Adipocyte (in vitro differentiated cells): Measurements from ENCODE around the gene ACMSD.
"Not testable (repeated sequence)": the region's sequence is repeated elsewhere in the genome, so short reads cannot be mapped to it uniquely, and the experiment has no call there.

Experiments used
- DNase-seq: peaks from one replicate; pipeline ENCODE4 v3.0.0-alpha.2; 2015; ENCODE audit warnings: low read depth
- H3K27me3 ChIP-seq: replicated peaks from 2 replicates; pipeline ENCODE4 v1.7.0; 2013; ENCODE audit warnings: mild to moderate bottlenecking, low read length, moderate library complexity; ENCODE audit not compliant: control insufficient read depth, insufficient read depth
- H3K36me3 ChIP-seq: 2 replicates; pipeline ENCODE4 v1.7.0; 2013; ENCODE audit warnings: low read length, mild to moderate bottlenecking, moderate library complexity; ENCODE audit not compliant: control insufficient read depth, insufficient read depth, severe bottlenecking
- H3K4me1 ChIP-seq: 2 replicates; pipeline ENCODE4 v1.7.0; 2013; ENCODE audit warnings: mild to moderate bottlenecking, low read length, moderate library complexity; ENCODE audit not compliant: control insufficient read depth, insufficient read depth
- H3K4me3 ChIP-seq: 2 replicates; pipeline ENCODE4 v1.7.0; 2013; ENCODE audit warnings: mild to moderate bottlenecking, low read length, moderate library complexity
- H3K9ac ChIP-seq: 2 replicates; pipeline ENCODE4 v1.7.0; 2013; ENCODE audit warnings: mild to moderate bottlenecking, low read length, moderate library complexity
- H3K9me3 ChIP-seq: 2 replicates; pipeline ENCODE4 v1.7.0; 2013; ENCODE audit warnings: mild to moderate bottlenecking, low read length, moderate library complexity; ENCODE audit not compliant: control insufficient read depth

Gene ACMSD

GRCh38 chr2:134907441-134908116, 69.2 kb downstream of the ACMSD start:
- not testable (repeated sequence) for H3K27me3 ChIP-seq, DNase-seq, H3K4me3 ChIP-seq, H3K9me3 ChIP-seq, H3K36me3 ChIP-seq, H3K4me1 ChIP-seq, H3K9ac ChIP-seq

GRCh38 chr2:134910763-134911399, 72.5 kb downstream of the ACMSD start:
- Histone ChIP-seq H3K27me3 (no peaks in the 10 kb centered on the region), H3K9me3 (no peaks in the 10 kb centered on the region), H3K4me3 (no peak overlapping the region), H3K36me3 (no peaks in the 10 kb centered on the region), H3K9ac (no peak overlapping the region), H3K4me1 (no peaks in the 10 kb centered on the region)
- no peak for DNase-seq

- H3K4me3 ChIP-seq, result no peak overlapping the region
- DNase-seq, result no peak
- H3K36me3 ChIP-seq, result no peaks in the 10 kb centered on the region
Measured at GRCh38 chr2:134911400-134911785, 73.0 kb downstream of the ACMSD start.

GRCh38 chr2:134912361-134912760, 73.9 kb downstream of the ACMSD start:
- no peaks in the 10 kb centered on the region for H3K27me3 ChIP-seq
- H3K36me3 ChIP-seq, result no peaks in the 10 kb centered on the region
- H3K9me3 ChIP-seq, result no peaks in the 10 kb centered on the region
- DNase-seq, result no peak
- no peak overlapping the region for H3K9ac ChIP-seq
- H3K4me1 ChIP-seq, result peaks cover 3% of the 10 kb centered on the region
- no peak overlapping the region for H3K4me3 ChIP-seq

More at GRCh38 chr2:134911400-134911785, 73.0 kb downstream of the ACMSD start:
- Histone ChIP-seq H3K4me1 (no peaks in the 10 kb centered on the region), H3K9ac (no peak overlapping the region), H3K9me3 (no peaks in the 10 kb centered on the region), H3K27me3 (no peaks in the 10 kb centered on the region)

GRCh38 chr2:134917360-134917865, 79.0 kb downstream of the ACMSD start:
- no peaks in the 10 kb centered on the region for H3K9me3 ChIP-seq
- no peaks in the 10 kb centered on the region for H3K27me3 ChIP-seq
- DNase-seq, result no peak
- peak overlapping the region; percentile 100 for H3K9ac ChIP-seq
- H3K4me3 ChIP-seq, result peak overlapping the region; percentile 92
- H3K36me3 ChIP-seq, result no peaks in the 10 kb centered on the region
- H3K4me1 ChIP-seq, result peaks cover 21% of the 10 kb centered on the region

- H3K36me3 ChIP-seq, result no peaks in the 10 kb centered on the region
- DNase-seq, result no peak
- H3K9ac ChIP-seq, result peak overlapping the region; percentile 100
- peak overlapping the region; percentile 92 for H3K4me3 ChIP-seq
- no peaks in the 10 kb centered on the region for H3K9me3 ChIP-seq
- no peaks in the 10 kb centered on the region for H3K27me3 ChIP-seq
- peaks cover 24% of the 10 kb centered on the region for H3K4me1 ChIP-seq
Measured at GRCh38 chr2:134917888-134918525, 79.6 kb downstream of the ACMSD start.

- peak within 1 kb of the TSS; percentile 100 for H3K9ac ChIP-seq
- peak within 1 kb of the TSS; percentile 98 for H3K4me3 ChIP-seq
- peaks cover 24% of the 10 kb centered on the region for H3K4me1 ChIP-seq
- DNase-seq, result peak; percentile 100
- H3K9me3 ChIP-seq, result no peaks in the 10 kb centered on the region
- H3K27me3 ChIP-seq, result no peaks in the 10 kb centered on the region
- H3K36me3 ChIP-seq, result no peaks in the 10 kb centered on the region
Measured at GRCh38 chr2:134918526-134919340, 80.3 kb downstream of the ACMSD start, which contains the start of gene CCNT2. Gene CCNT2, plus strand, starts transcription at chr2:134918822. Its CDS starts 33 bp downstream, at chr2:134918855.

GRCh38 chr2:134919341-134920210, 81.2 kb downstream of the ACMSD start:
- DNase-seq, result peak; percentile 72

GRCh38 chr2:134924912-134925311, 86.5 kb downstream of the ACMSD start:
- Histone ChIP-seq H3K9me3 (no peaks in the 10 kb centered on the region), H3K36me3 (peaks cover 6% of the 10 kb centered on the region), H3K9ac (no peak overlapping the region), H3K4me3 (no peak overlapping the region), H3K27me3 (no peaks in the 10 kb centered on the region), H3K4me1 (peaks cover 41% of the 10 kb centered on the region)
- DNase-seq, result no peak

More at GRCh38 chr2:134919341-134920210, 81.2 kb downstream of the ACMSD start:
- Histone ChIP-seq H3K36me3 (peaks cover 1% of the 10 kb centered on the region), H3K4me3 (peak overlapping the region; percentile 98), H3K4me1 (peaks cover 24% of the 10 kb centered on the region), H3K9me3 (no peaks in the 10 kb centered on the region), H3K9ac (peak overlapping the region; percentile 100), H3K27me3 (no peaks in the 10 kb centered on the region)

- Histone ChIP-seq H3K9ac (no peak overlapping the region), H3K9me3 (no peaks in the 10 kb centered on the region), H3K36me3 (peaks cover 6% of the 10 kb centered on the region), H3K4me1 (peaks cover 33% of the 10 kb centered on the region), H3K27me3 (no peaks in the 10 kb centered on the region), H3K4me3 (no peak overlapping the region)
- DNase-seq, result peak; percentile 13
Measured at GRCh38 chr2:134926231-134926931, 88.0 kb downstream of the ACMSD start.
